HG02885 (cell line): ENCODE results near the gene CYBC1.

Experiments
- ATAC-seq: cut with Tn5 transposase; IDR thresholded peaks from one replicate; pipeline ENCODE4 v1.9.1; 2021; ENCODE audit warnings: mild to moderate bottlenecking; ENCODE audit not compliant: unreplicated experiment, poor library complexity

CYBC1 gene

DNA sequence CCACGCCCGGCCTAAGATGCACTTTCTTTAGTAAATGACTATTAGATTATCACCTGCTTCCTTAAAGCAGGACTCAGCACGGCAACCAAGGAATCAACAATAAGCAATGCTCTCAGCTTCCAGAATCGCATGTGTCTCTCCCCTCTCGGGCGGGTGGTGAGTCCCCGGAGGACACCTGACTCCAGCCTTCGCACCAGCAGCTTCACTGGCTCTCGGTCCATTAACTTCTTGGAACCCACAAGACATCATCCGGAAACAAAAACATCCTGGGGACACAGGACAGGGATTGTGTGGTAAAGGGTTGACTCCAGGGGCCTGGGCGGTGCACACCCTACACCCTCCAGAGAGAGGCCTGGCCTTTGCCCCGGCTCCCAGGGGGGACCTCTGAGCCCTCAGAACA lies 56.3 kb downstream of the CYBC1 start:
- no peak for ATAC-seq

GRCh38 chr17:82392941-82393340 lies 57.6 kb downstream of the CYBC1 start:
- ATAC-seq = no peak
